HepG2 (cell line): Measurements from ENCODE around the gene DCAF15. TPM values are rescaled to one million over a fixed set of nuclear protein-coding genes. Genes with fewer than 3 reads are reported as not detected.

ENCODE experiments used
- ATAC-seq: fragments of 200-7000 bp; cut with Tn5 transposase; 3 replicates; pipeline ENCODE4 v1.9.1; 2020; ENCODE audit warnings: mild to moderate bottlenecking, moderate library complexity
- BruUV-seq: library from RNA; stranded (reverse); fragments of 400-500 nt; replicated peaks from 2 replicates; lab custom pipeline; 2021; lab: Mats Ljungman, UMichigan
- CTCF ChIA-PET: fragments of 300-600 bp; formaldehyde crosslinking; extraction: SDS; loops from one replicate; lab custom pipeline; 2021; ENCODE audit warnings: low total read pairs, inconsistent platforms, low intra/inter-chr PET ratio; lab: Yijun Ruan, JAX
- POLR2A ChIA-PET: fragments of 350-600 bp; sonication (Branson Sonifier 250); formaldehyde crosslinking; loops from one replicate; lab custom pipeline; 2020; ENCODE audit warnings: antibody characterized with exemption, inconsistent platforms; lab: Yijun Ruan, JAX
- DNase-seq: peaks from one replicate; pipeline ENCODE4 v3.0.0-alpha.2; 2015; ENCODE audit warnings: low spot score
- FAIRE-seq: peaks from 3 replicates; lab custom pipeline; 2011; peaks lifted over from hg19 to GRCh38; lab: Jason Lieb, UNC
- H2AFZ ChIP-seq: one replicate; pipeline ENCODE4 v1.6.1; 2011; ENCODE audit warnings: low read length, inconsistent platforms
- H3K27ac ChIP-seq: fragments of 300-600 bp; 3 replicates; pipeline ENCODE4 v1.8.0; 2011; ENCODE audit warnings: mixed run types, mild to moderate bottlenecking, mixed read lengths, low read length, inconsistent platforms; ENCODE audit not compliant: insufficient read depth; ENCODE audit errors: extremely low read length
- H3K27me3 ChIP-seq, 2 experiments: fragments of 200-600 bp in 1 of 2; 2 replicates in 1 of 2; 3 replicates in 1 of 2; pipeline versions ENCODE4 v1.6.0 to v1.8.0; 2011; ENCODE audit warnings: low read length in 2 of 2, mild to moderate bottlenecking in 2 of 2, moderate library complexity in 2 of 2, inconsistent platforms in 1 of 2; ENCODE audit not compliant: insufficient read depth in 2 of 2, control insufficient read depth in 1 of 2
- H3K36me3 ChIP-seq, 2 experiments: fragments of 200-600 bp in 1 of 2; replicated peaks in 1 of 2; 2 replicates in 1 of 2; 3 replicates in 1 of 2; pipeline versions ENCODE4 v1.5.1 to v1.8.0; 2011; ENCODE audit warnings: low read length in 2 of 2, inconsistent platforms in 1 of 2; ENCODE audit not compliant: insufficient read depth in 2 of 2, control insufficient read depth in 1 of 2
- H3K4me1 ChIP-seq: 2 replicates; pipeline ENCODE4 v1.5.1; 2012; ENCODE audit warnings: low read length, inconsistent platforms; ENCODE audit not compliant: insufficient read depth
- H3K4me2 ChIP-seq: 2 replicates; pipeline ENCODE4 v1.6.0; 2011; ENCODE audit warnings: low read depth, low read length, inconsistent platforms
- H3K4me3 ChIP-seq, 3 experiments: fragments of 200-600 bp in 1 of 3; sonication (generic), shearing (Covaris generic) in 1 of 3; replicated peaks in 1 of 3; 2 replicates each; pipeline ENCODE4 v1.5.1; 2011 to 2016; ENCODE audit warnings: low read length in 3 of 3, inconsistent platforms in 2 of 3, low read depth in 2 of 3, mild to moderate bottlenecking in 2 of 3, control low read depth in 1 of 3, mixed read lengths in 1 of 3; ENCODE audit not compliant: insufficient read depth in 1 of 3
- H3K79me2 ChIP-seq: one replicate; pipeline ENCODE4 v1.6.1; 2011; ENCODE audit warnings: low read length, inconsistent platforms; ENCODE audit not compliant: insufficient read depth
- H3K9ac ChIP-seq: 2 replicates; pipeline ENCODE4 v1.6.0; 2011; ENCODE audit warnings: mild to moderate bottlenecking, low read depth, low read length, inconsistent platforms; ENCODE audit not compliant: insufficient read depth
- H3K9me3 ChIP-seq: 2 replicates; pipeline ENCODE4 v1.5.1; 2012; ENCODE audit warnings: mild to moderate bottlenecking, low read length
- H4K20me1 ChIP-seq: 2 replicates; pipeline ENCODE4 v1.6.0; 2011; ENCODE audit warnings: inconsistent platforms, mild to moderate bottlenecking, low read length, moderate library complexity; ENCODE audit not compliant: insufficient read depth
- ISX ChIP-seq: sonication (generic); formaldehyde crosslinking; conservative IDR thresholded peaks from 2 replicates; pipeline ENCODE4 v1.5.0; 2020; ENCODE audit warnings: missing genetic modification reagents
- PREB ChIP-seq: sonication (generic); formaldehyde crosslinking; IDR thresholded peaks from 2 replicates; pipeline ENCODE4 v1.4.0; 2020; ENCODE audit warnings: missing genetic modification reagents
- RFX3 ChIP-seq: IDR thresholded peaks from 2 replicates; pipeline ENCODE4 v1.6.1; 2016; ENCODE audit warnings: missing biosample characterization, missing genetic modification reagents
- XRCC5 ChIP-seq: fragments of 200-400 bp; formaldehyde crosslinking; optimal IDR thresholded peaks from 2 replicates; pipeline ENCODE3; 2017; ENCODE audit warnings: mild to moderate bottlenecking, low read length
- ZKSCAN1 ChIP-seq: fragments of 150-350 bp; IDR thresholded peaks from 2 replicates; pipeline ENCODE4 v1.6.1; 2014; ENCODE audit warnings: low read length
- ZNF333 ChIP-seq: sonication (generic); formaldehyde crosslinking; IDR thresholded peaks from 2 replicates; pipeline ENCODE4 v1.4.0; 2020; ENCODE audit warnings: mild to moderate bottlenecking, missing genetic modification reagents, borderline replicate concordance
- ZNF337 ChIP-seq: sonication (generic); formaldehyde crosslinking; IDR thresholded peaks from 2 replicates; pipeline ENCODE4 v1.5.1; 2020; ENCODE audit warnings: missing genetic modification reagents, low read depth, mild to moderate bottlenecking, borderline replicate concordance
- ZNF354B ChIP-seq: sonication (generic); formaldehyde crosslinking; IDR thresholded peaks from 2 replicates; pipeline ENCODE4 v1.8.0; 2022; ENCODE audit warnings: mild to moderate bottlenecking, missing genetic modification reagents
- ZNF382 ChIP-seq: sonication (generic); formaldehyde crosslinking; IDR thresholded peaks from 2 replicates; pipeline ENCODE4 v1.5.0; 2020; ENCODE audit warnings: missing genetic modification reagents, mild to moderate bottlenecking, borderline replicate concordance
- ZNF607 ChIP-seq: sonication (generic); formaldehyde crosslinking; IDR thresholded peaks from 2 replicates; pipeline ENCODE4 v1.5.1; 2020; ENCODE audit warnings: missing genetic modification reagents, mild to moderate bottlenecking, borderline replicate concordance
- ZNF776 ChIP-seq: sonication (generic); formaldehyde crosslinking; IDR thresholded peaks from 2 replicates; pipeline ENCODE4 v1.4.0; 2020; ENCODE audit warnings: mild to moderate bottlenecking, missing genetic modification reagents
- WGBS: methylation state at CpG from one replicate; pipeline ENCODE4 v1.1.6; 2017; ENCODE audit warnings: low lambda C conversion rate; 5-methylcytosine and 5-hydroxymethylcytosine counted together
- in situ Hi-C: cut with HindIII; loops from 2 replicates; pipeline ENCODE4 v1.10.0; 2017; ENCODE audit warnings: low pct_unique_long_range_greater_than_20kb; ENCODE audit not compliant: extremely low pct_ligation_motif_present
- intact Hi-C: fragments of 100-400 bp; cut with micrococcal nuclease; formaldehyde crosslinking; loops from one replicate; pipeline ENCODE4 v1.10.0; 2022; ENCODE audit not compliant: unreplicated experiment
- polyA plus RNA-seq, 8 experiments: library from polyadenylated mRNA; depleted of rRNA in 3 of 8; stranded (reverse) in 7 of 8; unstranded in 1 of 8; fragments of >200 nt; fragmentation: Illumina TruSeq in 4 of 8; extraction: Trizol in 4 of 8; gene quantifications; 2 replicates each; pipeline versions ENCODE4 v1.2.1 to v1.2.3, GENCODE V29; 2011 to 2016; ENCODE audit warnings: low read depth in 4 of 8, missing spikeins in 1 of 8, mixed read lengths in 1 of 8; ENCODE audit not compliant: insufficient read depth in 1 of 8
- total RNA-seq, 5 experiments: library from RNA; depleted of rRNA; stranded (reverse); fragments of >200 nt; fragmentation: Illumina TruSeq; extraction: Trizol; gene quantifications; 2 replicates each; pipeline ENCODE4 v1.2.3, GENCODE V29; 2016; ENCODE audit warnings: low read depth in 1 of 5
- TF ChIP-seq, protein P1 (sequence below): sonication (generic); formaldehyde crosslinking; IDR thresholded peaks from 2 replicates; pipeline ENCODE4 v1.8.0; 2023; ENCODE audit warnings: mild to moderate bottlenecking, missing genetic modification reagents
- TF ChIP-seq, protein P2 (sequence below): sonication (generic); formaldehyde crosslinking; IDR thresholded peaks from 2 replicates; pipeline ENCODE4 v1.8.1; 2022; ENCODE audit warnings: mild to moderate bottlenecking, missing genetic modification reagents

Gene DCAF15
- total and polyA plus RNA-seq, 2 of the 13 experiments (the other 11 are each of a cell fraction or from before 2014, with no cell fraction given): 13.6 to 14.0 TPM

GRCh38 chr19:13929340-13929739 lies 23.0 kb upstream of the DCAF15 start:
- WGBS: 95% methylated on average over 8 of the region's 12 CpGs
- Histone ChIP-seq H3K27ac (no peak overlapping the region), H3K27me3 (peaks cover 0 to 4% of the 10 kb centered on the region in 2 experiments; a peak in 1 of 5 replicates), H3K4me3 (no peak overlapping the region), H3K4me1 (peaks cover 2% of the 10 kb centered on the region), H3K4me2 (no peak overlapping the region), H3K79me2 (no peaks in the 10 kb centered on the region), H3K9ac (no peak overlapping the region), H3K36me3 (peaks cover 8 to 21% of the 10 kb centered on the region in 2 experiments), H4K20me1 (no peaks in the 10 kb centered on the region), H2AFZ (no peak overlapping the region), H3K9me3 (no peaks in the 10 kb centered on the region)
- ATAC-seq (no peak), FAIRE-seq (no peak), DNase-seq (no peak)
- intact Hi-C loops (no loop called here), in situ Hi-C loops (no loop called here)
- TF ChIP-seq RFX3 (CRISPR knock-in tag): no peak
- TF ChIP-seq, protein P1, sequence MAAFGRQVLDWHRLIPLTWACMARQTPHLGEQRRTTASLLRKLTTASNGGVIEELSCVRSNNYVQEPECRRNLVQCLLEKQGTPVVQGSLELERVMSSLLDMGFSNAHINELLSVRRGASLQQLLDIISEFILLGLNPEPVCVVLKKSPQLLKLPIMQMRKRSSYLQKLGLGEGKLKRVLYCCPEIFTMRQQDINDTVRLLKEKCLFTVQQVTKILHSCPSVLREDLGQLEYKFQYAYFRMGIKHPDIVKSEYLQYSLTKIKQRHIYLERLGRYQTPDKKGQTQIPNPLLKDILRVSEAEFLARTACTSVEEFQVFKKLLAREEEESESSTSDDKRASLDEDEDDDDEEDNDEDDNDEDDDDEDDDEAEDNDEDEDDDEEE (CRISPR knock-in tag): no peak
- TF ChIP-seq ZNF382: no peak
- TF ChIP-seq ZNF607 (CRISPR knock-in tag): no peak
- TF ChIP-seq XRCC5: no peak
- TF ChIP-seq, protein P2, sequence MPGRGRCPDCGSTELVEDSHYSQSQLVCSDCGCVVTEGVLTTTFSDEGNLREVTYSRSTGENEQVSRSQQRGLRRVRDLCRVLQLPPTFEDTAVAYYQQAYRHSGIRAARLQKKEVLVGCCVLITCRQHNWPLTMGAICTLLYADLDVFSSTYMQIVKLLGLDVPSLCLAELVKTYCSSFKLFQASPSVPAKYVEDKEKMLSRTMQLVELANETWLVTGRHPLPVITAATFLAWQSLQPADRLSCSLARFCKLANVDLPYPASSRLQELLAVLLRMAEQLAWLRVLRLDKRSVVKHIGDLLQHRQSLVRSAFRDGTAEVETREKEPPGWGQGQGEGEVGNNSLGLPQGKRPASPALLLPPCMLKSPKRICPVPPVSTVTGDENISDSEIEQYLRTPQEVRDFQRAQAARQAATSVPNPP (CRISPR knock-in tag): no peak
- no peak for TF ChIP-seq ZNF333 (CRISPR knock-in tag)
- TF ChIP-seq PREB (CRISPR knock-in tag): no peak
- TF ChIP-seq ZNF337: no peak
- TF ChIP-seq ISX (CRISPR knock-in tag): no peak
- no peak for TF ChIP-seq ZKSCAN1
- TF ChIP-seq ZNF354B (CRISPR knock-in tag): no peak
- TF ChIP-seq ZNF776: no peak
- POLR2A ChIA-PET: no interaction called here
- no TSS peak for BruUV-seq
- CTCF ChIA-PET: no interaction called here
